Measurements from ENCODE around the gene C1orf122.
"Not testable (repeated sequence)": the region's sequence is repeated elsewhere in the genome, so short reads cannot be mapped to it uniquely, and the experiment has no call there.

C1orf122 gene

GRCh38 chr1:37807555-37808368 is at the start of gene C1orf122, which contains the start of gene YRDC:
TSS of gene C1orf122 (plus strand) at chr1:37807790. CDS start at chr1:37808405, 615 bp downstream.
TSS of gene YRDC (minus strand) at chr1:37808208. CDS start at chr1:37808180, 28 bp downstream.
- DNase-seq (ENCODE audit: low read depth), result peak; percentile 93

GRCh38 chr1:37759451-37759850 is 48.1 kb upstream of the C1orf122 start:
- DNase-seq (ENCODE audit: low read depth), result no peak

GRCh38 chr1:37761416-37762095 is 46.0 kb upstream of the C1orf122 start:
- no peak for DNase-seq (ENCODE audit: low read depth)

- no peak for DNase-seq (ENCODE audit: low read depth)
These were observed 45.1 kb upstream of the C1orf122 start for GRCh38 chr1:37762516-37762915.

GRCh38 chr1:37763791-37764413 is 43.7 kb upstream of the C1orf122 start:
- no peak for DNase-seq (ENCODE audit: low read depth)

GRCh38 chr1:37764414-37764825 is 43.2 kb upstream of the C1orf122 start:
- DNase-seq (ENCODE audit: low read depth), result peak; percentile 43

GRCh38 chr1:37764888-37765441 is 42.6 kb upstream of the C1orf122 start, which contains the start of gene EPHA10:
TSS of gene EPHA10 (minus strand) at chr1:37765120. CDS start at chr1:37765066, 54 bp downstream.
- no peak for DNase-seq (ENCODE audit: low read depth)

GRCh38 chr1:37765916-37766664 is 41.5 kb upstream of the C1orf122 start:
- peak; percentile 31 for DNase-seq (ENCODE audit: low read depth)

- DNase-seq (ENCODE audit: low read depth), result no peak
These were observed 40.1 kb upstream of the C1orf122 start for GRCh38 chr1:37767488-37767887.

- DNase-seq (ENCODE audit: low read depth), result not testable (repeated sequence)
These were observed 36.1 kb upstream of the C1orf122 start for GRCh38 chr1:37771440-37771839.

GRCh38 chr1:37776946-37777516 is 30.6 kb upstream of the C1orf122 start:
- no peak for DNase-seq (ENCODE audit: low read depth)

GRCh38 chr1:37778654-37779053 is 28.9 kb upstream of the C1orf122 start:
- no peak for DNase-seq (ENCODE audit: low read depth)

- no peak for DNase-seq (ENCODE audit: low read depth)
These were observed 25.1 kb upstream of the C1orf122 start for GRCh38 chr1:37782491-37782890.

- no peak for DNase-seq (ENCODE audit: low read depth)
These were observed 14.5 kb upstream of the C1orf122 start for GRCh38 chr1:37792943-37793686.

GRCh38 chr1:37793773-37794371 is 13.7 kb upstream of the C1orf122 start, which contains the start of gene MANEAL:
TSS of gene MANEAL (plus strand) at chr1:37793847. CDS start at chr1:37794183, 336 bp downstream.
- DNase-seq (ENCODE audit: low read depth), result peak; percentile 51

GRCh38 chr1:37794372-37795339 is 12.9 kb upstream of the C1orf122 start:
- no peak for DNase-seq (ENCODE audit: low read depth)

GRCh38 chr1:37795340-37796125 is 12.1 kb upstream of the C1orf122 start:
- DNase-seq (ENCODE audit: low read depth), result peak; percentile 37

All from activated T-cell treated with anti-CD3 and anti-CD28 coated beads for 48 hours (primary cell).